GM10266 (cell line): ENCODE measurements around the gene MKX.

Source experiments
- DNase-seq: peaks from one replicate; pipeline ENCODE4 v3.0.0; 2012; ENCODE audit errors: extremely low spot score
- TF ChIP-seq, protein P1 (sequence below): IDR thresholded peaks from 2 replicates; pipeline ENCODE4 v1.5.1; 2012; ENCODE audit warnings: mild to moderate bottlenecking, low read depth; ENCODE audit not compliant: control insufficient read depth, insufficient read depth; ENCODE audit errors: missing control alignments

Gene MKX

DNA sequence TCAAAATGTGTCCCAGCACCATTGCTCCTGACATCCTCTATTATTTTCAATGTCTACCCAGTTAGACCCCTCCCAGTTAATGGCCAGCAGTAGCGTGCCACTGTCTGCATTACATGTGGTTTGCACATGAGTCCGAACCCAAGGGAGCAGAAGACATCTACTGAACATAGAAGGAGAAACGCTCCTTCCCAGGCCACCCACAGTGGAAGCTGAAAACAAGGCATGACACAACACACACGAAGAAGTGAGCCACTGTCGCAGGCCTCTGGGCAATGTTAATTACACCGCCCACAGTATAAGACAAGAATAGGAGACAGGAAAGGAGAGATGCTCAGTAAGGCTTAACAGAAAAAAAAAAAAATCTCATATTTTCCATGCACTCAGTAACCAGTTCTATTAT is 50.5 kb downstream of the MKX start:
- DNase-seq = no peak
- TF ChIP-seq, protein P1, sequence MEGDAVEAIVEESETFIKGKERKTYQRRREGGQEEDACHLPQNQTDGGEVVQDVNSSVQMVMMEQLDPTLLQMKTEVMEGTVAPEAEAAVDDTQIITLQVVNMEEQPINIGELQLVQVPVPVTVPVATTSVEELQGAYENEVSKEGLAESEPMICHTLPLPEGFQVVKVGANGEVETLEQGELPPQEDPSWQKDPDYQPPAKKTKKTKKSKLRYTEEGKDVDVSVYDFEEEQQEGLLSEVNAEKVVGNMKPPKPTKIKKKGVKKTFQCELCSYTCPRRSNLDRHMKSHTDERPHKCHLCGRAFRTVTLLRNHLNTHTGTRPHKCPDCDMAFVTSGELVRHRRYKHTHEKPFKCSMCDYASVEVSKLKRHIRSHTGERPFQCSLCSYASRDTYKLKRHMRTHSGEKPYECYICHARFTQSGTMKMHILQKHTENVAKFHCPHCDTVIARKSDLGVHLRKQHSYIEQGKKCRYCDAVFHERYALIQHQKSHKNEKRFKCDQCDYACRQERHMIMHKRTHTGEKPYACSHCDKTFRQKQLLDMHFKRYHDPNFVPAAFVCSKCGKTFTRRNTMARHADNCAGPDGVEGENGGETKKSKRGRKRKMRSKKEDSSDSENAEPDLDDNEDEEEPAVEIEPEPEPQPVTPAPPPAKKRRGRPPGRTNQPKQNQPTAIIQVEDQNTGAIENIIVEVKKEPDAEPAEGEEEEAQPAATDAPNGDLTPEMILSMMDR = no peak

DNA sequence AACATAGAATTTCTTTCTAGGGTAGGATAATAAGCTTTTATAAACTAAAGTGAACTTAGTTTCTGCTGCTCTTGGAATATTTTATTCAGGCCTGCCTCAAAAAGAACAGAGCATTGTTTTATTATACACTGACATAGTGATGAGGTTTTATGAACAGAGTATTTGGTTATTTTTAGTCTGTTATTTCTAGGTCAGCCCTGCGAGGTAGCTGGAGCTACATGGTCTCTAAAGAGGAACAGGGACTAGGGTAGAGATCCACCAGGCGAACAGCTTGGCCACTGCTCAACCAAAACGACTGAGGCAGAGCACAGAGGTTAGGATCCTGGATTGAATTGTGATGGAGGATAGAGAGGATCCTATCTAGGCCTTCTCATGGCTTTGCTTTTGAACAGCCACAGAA is 53.0 kb downstream of the MKX start:
- DNase-seq = no peak
- TF ChIP-seq, protein P1 = no peak

DNA sequence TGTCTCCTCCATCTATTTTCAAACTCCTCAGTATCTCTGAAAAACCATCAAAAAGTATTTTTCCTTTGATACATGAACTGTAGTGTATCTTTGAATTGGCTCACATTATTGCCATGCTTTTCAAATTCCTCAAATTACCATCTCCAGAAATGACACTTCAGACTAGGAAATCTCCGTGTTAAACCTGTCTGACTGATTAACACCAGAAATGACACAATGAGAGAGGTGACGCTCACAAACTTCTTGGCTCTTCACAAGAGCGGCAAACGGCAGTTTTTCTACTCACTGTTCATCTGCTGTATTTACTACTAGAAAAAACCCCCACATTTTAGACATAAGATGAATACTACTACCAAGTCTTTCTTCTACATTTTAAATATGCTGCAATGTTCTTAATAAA is 56.6 kb downstream of the MKX start:
- TF ChIP-seq, protein P1 = no peak
- no peak for DNase-seq

DNA sequence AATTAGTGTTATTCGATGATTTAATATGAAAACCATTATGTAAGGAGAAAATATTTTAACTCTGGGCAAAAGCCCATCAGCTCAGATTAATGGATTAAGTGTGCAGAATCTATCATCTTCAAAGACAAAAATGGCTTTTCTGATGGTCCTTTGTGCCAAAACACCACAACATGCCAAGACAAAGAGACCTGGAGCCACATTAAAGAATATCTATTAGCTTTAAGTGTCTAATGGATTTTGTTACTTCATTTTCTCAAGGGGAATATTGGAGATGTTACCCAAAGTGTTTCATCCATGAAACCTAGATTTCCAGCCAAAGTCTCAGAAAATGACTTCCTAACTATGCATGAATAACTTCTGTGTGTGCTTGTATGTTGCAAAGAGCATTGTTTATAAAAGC is 57.3 kb downstream of the MKX start:
- no peak for DNase-seq
- TF ChIP-seq, protein P1 = no peak

DNA sequence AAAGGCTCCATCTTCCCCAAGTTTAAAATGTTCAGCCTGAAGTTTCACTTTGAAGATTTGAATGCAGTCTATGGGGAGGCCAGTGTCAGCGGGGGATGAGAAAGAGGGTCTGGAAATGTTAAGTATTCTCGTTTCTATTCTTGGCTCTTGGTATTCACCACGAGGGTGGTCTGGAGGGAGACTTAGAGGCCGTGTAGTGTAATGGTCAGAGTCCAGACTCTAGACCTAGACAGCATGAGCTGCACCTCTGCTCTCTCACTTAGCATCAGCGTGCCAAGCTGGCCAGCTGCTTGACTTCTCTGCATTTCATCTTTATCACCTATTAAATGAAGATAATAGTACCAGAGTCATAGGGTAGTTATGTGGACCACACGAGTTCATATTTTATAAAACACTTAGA is 57.9 kb downstream of the MKX start:
- no peak for DNase-seq
- TF ChIP-seq, protein P1 = no peak

DNA sequence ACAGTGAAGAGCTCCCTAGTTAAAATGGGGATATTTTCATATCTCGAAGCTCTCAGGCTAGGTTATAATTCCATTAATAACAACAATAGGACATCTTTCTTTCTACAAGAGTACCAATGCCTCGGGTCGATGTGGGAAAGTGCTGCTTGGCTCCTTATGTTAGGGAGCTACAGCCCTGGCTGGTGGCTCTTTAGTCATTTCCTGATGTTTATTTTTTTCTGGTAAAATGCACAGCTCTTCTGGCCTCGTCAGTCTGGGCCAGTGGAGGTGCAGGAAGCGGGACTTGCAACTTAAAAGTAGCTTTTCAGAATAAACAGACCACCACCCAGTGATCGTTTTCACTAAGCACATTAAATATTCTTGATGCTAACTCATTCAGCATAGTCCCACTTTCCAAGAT is 58.3 kb downstream of the MKX start:
- TF ChIP-seq, protein P1 = no peak
- no peak for DNase-seq

DNA sequence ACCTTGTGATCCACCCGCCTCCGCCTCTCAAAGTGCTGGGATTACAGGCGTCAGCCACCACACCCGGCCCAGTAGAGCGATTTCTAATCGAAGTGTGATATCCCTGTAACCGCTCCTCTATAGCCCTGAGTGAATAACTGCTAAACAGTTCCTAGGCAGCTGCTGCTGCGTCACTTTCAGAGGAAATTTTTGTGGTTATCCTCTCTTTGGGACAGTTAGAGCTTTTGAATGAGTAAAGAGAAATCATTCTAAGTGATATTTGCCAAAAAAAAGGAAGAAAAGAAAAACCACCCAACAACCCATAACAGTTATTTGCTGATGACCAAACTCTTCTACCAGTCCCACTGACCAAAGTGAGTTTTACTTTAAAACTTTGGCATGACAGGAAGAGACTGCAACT is 59.9 kb downstream of the MKX start:
- DNase-seq = no peak

More for the DNA sequence above, 59.9 kb downstream of the MKX start:
- TF ChIP-seq, protein P1 = no peak
